ENCODE data around the gene HHAT.

The HHAT gene

DNA sequence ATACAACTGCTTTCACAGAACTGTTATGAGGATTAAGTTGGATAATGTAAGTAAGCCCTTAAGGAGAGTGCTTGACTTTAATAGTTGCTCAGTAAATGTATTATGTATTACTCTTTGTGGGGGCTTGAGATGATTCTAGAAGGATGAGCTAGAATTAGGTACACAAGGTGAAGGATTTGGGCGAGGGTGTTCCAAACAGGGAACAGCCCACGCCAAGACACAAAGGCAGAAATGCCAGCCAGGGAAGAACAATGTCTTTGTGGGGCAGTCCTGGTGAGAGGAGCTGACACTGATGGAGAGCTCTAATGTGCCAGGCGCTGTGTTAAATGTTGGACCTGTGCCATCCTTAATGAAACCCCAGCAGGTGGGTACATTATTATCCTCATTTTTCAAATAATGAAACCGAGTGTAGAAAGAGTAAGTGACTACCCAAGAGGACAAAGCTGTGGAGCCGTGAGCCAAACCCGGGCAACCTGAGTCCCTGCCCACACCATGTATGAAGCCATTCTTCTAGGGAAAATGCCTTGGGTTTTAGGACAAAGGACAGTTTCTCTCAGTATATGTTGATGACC is 362.4 kb downstream of the HHAT start:
- no peak for DNase-seq

DNA sequence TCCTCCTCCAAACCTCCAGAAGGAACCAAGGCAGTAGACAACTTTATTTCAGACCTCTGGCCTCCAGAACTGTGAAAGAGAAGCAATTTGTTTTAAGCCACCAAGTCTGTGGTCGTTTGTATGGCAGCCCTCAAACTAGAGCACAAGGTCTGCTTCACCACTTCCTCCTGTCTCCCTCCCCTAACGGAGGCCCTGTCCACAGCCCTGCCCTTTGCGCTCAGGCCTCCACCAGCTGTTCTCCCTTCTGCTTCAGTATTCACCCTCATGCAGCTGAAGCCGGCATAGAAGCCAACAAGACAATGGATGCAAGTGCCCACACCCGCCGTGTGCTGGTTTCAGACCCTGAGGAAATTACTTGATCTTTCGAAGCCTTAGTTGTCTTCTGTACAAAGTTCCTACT is 364.1 kb downstream of the HHAT start:
- no peak for DNase-seq

DNA sequence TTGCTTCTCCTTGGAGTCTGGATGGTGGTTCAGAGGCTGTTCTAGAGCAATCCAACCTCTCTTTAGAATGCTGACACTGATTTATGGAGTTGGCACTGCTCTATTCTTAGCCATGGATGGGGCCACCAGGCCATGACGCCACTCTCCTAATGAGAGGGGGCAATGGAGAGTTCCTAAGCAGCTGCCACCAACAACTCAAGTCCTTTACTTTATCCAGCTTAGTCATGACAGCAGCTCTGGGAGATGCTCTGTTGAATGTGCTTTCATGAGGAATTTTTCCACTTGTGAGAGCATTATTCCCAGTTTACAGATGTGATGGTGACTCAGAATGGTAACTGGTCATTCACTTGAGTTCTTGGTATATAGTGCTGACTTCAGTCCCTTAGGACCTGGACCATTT is 366.3 kb downstream of the HHAT start:
- peak; percentile 64 for DNase-seq

DNA sequence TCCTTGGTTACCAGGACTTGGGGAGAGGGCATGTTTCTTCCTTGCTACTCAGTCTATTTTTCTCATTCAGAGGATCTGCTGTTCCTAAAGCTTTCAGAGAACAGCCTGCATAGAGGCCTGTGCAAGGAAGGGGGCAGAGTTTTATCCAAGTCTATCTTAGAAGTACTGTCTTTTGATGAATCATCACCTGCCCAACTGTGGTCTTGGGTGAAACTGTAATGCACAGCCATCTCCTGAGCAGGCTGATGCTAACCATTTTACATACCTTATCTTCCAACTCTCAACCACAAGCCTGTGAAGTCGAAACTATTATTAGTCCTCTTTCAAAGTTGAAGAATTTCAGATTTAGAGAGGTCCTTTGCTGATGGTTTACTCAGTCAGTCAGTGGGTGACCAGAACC is 368.0 kb downstream of the HHAT start:
- DNase-seq = no peak

DNA sequence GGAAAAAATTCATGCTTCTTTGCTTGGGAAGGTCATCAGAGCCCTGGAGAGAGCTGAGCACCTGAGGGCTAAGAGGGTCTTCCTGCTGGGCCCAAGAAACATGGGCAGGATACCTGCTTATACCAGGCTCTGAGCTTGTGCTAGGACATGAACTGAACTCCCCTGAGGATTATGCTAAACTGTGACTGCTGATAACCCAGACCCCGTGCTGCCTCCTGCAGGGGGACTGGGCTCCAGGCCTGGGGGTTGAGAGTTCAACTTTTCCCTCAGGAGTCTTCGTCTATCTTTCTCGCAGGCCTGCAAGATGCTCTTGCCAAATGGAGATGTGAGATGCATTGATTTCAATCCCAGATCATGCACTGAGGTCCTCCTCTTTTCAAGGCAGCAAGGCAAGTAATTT is 368.5 kb downstream of the HHAT start:
- DNase-seq = no peak

DNA sequence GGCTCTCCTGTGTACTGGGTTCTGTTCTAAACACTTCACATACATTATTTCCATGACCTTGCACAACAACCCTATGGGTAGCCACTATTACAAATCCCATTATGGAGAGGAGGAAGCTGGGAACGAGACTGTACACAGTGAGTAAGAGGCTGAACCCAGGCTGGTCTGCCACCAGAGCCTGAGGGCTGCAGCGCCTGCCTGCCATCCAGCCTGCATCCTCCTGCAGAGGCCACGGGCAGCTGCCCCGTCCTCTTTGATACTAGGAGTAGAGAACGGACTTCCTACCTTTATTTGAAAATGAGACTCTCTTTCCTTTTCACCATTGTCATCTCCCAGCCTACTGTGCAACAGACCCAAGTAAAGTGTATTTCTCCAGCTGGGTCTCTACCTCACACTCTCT is 370.0 kb downstream of the HHAT start:
- DNase-seq = no peak

DNA sequence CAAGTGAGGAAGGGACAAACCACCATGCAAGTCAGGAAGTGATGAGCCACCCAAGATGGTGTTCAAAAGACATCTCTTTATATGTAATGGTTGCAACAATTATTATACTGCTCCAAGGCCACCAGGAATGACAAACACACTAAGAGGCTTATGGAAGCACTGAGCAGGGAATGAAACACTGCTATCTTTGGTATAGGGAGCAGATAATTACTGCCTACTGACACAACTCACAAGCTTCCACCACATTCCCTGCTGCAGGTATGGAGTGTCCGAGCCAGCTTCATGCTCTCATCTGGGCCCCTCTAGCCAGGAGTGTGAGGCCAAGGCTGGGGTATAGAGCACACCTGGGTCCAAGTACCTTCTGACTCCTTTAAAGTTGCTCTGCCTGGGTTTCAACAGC is 371.4 kb downstream of the HHAT start:
- no peak for DNase-seq

DNA sequence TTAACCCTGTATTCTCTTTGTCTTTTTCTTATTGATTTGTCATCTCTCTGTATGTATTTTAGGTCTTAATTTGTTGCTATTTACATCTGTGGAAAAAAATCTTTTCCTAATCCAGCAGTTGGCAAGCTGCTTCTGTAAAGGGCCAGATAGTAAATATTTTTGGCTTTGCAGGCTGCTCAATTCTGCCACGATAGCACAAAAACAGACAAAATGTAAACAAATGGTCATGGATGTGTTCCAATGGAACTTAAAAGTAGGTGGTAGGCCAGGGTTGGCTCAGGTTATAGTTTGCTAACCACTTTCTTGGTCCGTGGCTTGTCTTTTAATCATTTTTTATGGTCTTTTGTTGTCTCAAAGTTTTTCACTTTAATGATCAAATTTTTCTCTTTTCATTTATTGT is 371.8 kb downstream of the HHAT start:
- DNase-seq = no peak

DNA sequence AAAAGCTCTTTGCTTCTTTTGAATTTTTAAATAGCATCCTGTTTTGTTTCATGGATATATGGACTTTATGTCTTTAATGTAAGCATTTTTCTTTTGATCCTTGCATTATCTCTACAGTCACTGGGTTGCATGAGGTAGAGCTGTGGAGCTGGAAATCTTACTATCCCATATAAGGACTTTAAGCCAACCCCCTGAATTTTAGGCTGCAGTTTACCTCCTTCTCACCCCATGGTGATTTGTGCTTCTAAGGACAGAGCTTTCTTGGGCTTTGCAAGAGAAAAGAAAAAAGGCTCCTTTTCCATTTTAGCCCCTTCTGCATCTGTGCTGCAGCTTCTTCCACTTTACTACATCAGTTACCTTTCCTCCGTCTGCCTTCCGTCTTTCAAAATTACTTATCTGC is 373.8 kb downstream of the HHAT start:
- DNase-seq = no peak

DNA sequence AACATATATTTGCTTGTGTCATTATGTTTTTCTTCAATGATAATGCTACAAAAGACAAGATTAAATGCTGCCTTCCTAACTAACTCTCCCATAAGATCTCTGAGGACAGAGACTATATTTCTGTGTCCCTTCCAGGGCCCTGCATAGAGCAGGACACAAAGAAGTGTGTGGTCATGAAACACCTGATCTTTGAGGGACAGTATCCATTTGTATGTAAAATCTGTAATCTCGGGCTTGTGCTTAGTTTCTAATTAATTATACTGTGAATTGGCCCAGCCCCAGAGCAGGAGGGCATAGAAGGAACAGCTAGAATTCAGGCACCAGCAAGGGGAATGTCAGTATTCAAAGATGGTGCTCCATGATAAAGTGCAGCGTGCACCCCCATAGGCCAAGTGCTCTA is 374.9 kb downstream of the HHAT start:
- no peak for DNase-seq

DNA sequence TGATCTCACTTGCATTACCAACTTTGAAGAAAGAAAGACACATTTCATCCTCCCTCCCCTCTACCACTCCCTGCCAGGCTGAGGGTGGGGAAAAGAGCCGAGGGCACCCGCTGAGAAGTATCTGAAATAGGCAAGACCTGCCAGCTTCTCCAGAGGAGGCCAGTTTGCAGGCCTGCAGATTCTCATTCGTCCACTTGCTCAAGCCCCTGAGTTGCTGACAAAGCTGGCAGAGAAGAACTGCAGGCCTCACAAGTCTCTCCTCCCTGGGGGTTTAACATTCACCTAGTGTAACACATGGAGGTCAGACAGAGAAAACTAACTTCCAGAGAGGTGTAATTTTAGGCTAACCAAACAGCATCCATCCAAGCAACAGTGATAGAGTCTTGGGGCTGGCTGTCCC is 376.4 kb downstream of the HHAT start:
- no peak for DNase-seq

DNA sequence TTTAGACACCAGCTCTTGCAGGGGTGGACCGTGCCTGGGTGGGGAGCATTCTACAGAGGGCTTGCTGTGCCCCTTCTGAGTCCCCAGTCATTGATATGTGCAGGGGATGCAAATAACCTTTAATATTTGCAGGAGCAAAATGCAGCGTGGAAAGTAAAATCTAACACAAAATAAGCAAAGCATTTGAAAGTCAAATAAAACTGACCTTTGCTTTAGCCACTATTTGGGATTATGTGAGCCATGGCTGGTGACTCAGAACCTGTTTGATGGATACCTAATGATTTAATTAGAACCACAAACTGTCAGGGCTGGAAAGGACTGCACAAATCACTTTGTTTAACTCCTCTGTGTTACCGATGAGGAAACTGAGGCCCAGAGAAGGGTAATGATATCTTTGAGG is 377.5 kb downstream of the HHAT start:
- DNase-seq = no peak

DNA sequence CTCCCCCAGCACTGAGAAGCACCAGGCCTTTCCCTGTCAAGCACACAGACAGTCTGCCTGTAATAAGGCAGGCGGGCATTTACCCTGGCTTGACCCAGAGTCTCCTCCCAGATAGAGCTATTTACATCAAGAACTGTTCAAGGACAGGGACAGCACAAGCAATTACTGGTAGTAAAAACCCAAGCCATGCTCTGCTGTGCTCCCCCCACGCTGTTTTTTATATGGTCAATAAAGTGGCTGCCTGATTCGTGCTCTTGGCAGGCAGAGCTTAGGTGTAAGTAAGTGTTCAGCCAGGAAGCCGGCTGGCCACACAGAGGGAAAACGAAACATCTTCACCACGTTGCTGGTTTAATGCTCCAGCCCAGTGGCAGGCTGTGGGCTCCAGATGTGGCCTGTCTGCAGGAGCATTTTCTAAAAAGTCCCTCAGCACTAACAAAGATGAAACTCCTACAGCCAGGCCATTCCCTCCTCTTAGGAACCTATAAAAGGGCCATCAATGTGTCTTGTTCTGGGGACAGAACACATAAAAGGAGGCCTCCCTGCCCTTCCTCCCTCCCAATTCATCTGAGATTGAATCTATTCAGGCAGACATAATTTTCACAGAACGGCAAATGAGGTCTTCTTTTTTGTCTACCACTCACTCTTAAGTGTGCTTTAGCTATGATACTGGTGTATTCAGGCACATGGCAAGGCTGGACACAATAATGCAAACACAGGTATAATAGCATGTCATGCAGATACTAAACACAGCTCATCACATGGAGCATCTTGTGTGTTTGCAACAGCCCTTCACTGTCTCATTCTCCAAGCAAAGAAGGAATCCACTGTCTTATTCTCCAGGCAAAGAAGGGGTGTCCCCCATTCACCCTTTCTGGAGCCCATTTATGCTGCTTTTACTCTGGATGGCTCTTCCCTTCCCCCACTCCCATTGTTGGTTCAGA is 378.9 kb downstream of the HHAT start:
- DNase-seq = no peak

DNA sequence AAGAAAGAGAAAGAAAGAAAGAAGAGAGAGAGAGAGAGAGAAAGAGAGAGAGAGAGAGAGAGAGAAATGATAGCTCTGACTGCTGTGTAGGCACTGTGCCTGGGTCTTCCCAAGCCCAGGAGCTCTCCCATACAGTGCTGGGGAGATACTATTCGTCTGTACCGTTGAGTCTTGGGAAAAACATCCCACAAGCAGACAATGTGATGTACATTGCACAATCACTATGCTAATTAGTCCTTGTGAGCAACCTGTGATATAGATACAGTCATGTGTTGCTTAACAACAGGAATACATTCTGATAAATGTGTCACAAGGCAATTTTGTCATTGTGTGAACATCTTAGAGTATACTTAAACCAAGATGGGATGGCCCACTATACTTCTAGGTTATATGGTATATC is 381.0 kb downstream of the HHAT start:
- DNase-seq = no peak

DNA sequence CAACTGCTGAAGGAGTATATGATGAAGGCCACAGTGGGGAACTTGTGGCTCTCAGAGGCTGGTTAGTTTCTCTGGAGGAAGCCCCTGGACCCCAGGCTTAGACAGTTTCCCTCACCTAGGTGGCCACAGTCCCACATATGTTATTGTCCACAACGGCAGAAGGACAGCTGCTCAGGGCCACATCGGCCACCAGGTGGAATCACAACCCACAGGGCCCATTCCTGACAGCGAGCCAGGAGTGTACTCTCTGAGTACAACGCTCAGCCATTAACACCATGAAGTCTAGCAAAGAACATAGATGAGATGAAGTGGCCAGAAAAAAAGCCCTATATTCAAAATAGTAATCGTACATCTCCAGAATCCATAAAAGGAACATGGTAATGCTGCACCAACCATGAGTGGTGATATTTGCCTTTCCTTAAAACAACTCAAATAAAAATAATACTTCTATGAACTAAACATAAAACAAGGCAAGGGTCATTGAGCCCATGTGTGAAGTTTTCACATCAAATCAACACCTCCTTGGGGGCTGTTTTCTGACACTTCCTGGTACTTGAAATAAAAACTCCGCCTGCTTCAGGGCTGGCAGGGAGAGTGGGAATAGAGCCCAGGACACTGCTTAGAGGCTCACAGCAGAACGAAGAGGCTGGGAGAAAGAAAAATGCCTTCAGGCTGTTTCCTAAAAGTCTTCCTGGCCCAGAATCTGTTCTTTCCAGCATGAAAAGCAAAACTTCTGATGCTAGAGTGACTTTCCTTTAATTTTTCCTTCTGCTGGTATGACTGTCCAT is 383.3 kb downstream of the HHAT start:
- DNase-seq = no peak

DNA sequence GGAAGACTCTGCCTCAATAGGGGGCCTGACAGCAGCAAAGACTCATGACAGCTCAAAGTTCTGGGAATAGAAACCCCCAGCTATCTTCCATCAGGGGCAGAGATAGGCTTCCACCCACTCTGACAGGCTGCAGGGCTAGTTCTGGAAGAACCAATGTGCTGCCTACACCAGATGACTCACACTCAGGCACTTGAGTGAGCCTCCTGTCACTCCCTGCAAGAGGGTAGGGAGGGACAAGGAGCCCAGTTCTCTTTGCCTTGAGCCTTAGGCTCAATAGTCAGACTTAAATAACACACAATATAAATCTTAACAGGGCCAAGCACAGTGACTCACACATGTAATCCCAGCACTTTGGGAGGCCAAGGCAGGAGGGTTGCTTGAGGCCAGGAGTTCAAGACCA is 386.4 kb downstream of the HHAT start:
- DNase-seq = no peak

DNA sequence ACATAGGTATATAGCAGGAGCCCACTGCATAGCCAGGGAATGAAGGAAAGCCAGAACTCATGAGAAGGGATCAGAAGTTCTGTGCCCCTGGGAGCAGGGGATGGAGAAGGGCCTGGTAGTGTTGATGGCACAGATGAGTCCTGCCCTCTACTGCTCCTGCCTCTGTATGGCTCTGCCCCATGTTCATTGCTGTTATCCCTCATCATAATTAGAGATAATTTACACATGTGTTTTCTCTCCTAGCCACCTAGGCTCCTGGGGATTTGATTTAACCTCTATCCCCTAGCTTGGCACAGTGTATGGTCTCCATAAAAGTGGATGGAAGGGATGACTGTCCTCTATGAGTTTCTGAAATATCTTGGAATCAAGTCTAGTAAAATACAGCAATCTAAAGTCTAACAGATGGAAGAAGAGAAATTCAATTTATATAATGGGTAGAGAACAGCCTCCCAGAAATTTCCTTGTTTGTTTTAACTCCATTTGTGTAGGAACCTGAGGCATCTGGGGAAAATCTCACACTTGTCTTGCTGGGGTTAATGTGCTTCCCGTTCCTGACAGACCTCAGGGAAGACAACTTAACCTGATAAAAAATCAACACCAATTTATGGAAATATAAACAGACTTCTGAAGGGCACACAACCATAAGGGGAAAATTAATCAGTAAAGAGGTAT is 393.8 kb downstream of the HHAT start:
- DNase-seq = no peak

DNA sequence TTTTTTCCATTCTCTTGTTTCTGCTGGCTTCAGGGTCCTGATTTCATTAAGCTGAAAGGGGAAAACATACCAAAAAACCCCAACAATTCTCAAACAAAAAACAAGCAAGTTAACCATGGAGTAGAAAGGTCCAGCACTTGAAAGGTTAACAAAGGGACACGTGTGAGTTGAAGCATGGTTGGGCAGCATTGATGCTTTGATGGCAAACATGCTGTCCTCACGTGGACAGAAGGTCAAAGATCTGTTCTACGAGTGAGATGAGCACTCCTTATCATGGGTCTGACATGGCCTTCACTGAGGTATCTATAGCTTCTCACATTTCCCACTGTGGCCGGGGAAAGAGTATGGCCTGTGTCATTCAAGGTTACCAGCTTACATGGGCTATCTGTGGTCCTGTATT is 394.9 kb downstream of the HHAT start:
- DNase-seq = no peak

DNA sequence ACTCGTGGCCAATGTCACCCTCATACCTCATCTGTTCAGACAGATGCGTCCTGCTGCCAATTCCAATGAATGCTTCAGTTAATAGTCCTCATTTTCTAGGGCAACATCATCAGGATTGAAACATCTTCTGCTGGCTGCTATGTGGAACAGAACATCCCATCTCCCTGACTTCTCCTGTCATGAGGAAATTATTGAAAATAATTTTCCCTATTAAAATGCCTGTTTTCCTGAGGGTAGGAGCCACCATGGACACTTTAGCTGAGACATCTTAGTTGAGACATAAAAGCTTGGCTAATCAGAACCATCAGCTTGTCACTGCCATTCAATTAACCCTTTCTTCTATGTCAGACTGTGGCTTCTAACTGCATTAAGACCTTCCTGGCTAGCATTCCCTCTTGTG is 396.1 kb downstream of the HHAT start:
- no peak for DNase-seq
